CD14-positive monocyte (primary cell): ENCODE results near the gene GRID1. TPM values are rescaled to one million over a fixed set of nuclear protein-coding genes. Genes with fewer than 3 reads are reported as not detected.

Experiments used
- DNase-seq, 3 donors: peaks; one replicate each; pipeline ENCODE4 v3.0.0-alpha.2; 2011 to 2022
- H2AFZ ChIP-seq: 2 replicates; pipeline ENCODE4 v1.6.0; 2012; ENCODE audit warnings: mild to moderate bottlenecking, low read depth, low read length, inconsistent platforms; ENCODE audit not compliant: insufficient read depth, poor library complexity, severe bottlenecking
- H3K27ac ChIP-seq, 2 donors: 1 replicate in 1 of 2; 2 replicates in 1 of 2; pipeline ENCODE4 v1.5.1; 2012 to 2013; ENCODE audit warnings: low read length in 2 of 2, control low read depth in 1 of 2, inconsistent platforms in 1 of 2, low read depth in 1 of 2, mild to moderate bottlenecking in 1 of 2
- H3K27me3 ChIP-seq, 2 donors: one replicate each; pipeline versions ENCODE4 v1.6.0 to v1.6.1; 2011 to 2013; ENCODE audit warnings: low read length in 2 of 2; ENCODE audit not compliant: control insufficient read depth in 2 of 2, insufficient read depth in 2 of 2
- H3K36me3 ChIP-seq, 2 donors: replicated peaks in 1 of 2; 1 replicate in 1 of 2; 2 replicates in 1 of 2; pipeline versions ENCODE4 v1.5.1 to v1.6.1; 2012 to 2013; ENCODE audit warnings: low read length in 2 of 2, control low read depth in 1 of 2, inconsistent platforms in 1 of 2, mild to moderate bottlenecking in 1 of 2; ENCODE audit not compliant: insufficient read depth in 2 of 2, control insufficient read depth in 1 of 2
- H3K4me1 ChIP-seq, 2 donors: 1 replicate in 1 of 2; 2 replicates in 1 of 2; pipeline versions ENCODE4 v1.5.1 to v1.6.1; 2012 to 2013; ENCODE audit warnings: low read length in 2 of 2, control low read depth in 1 of 2, inconsistent platforms in 1 of 2, mild to moderate bottlenecking in 1 of 2, moderate library complexity in 1 of 2; ENCODE audit not compliant: insufficient read depth in 2 of 2, control insufficient read depth in 1 of 2
- H3K4me2 ChIP-seq: replicated peaks from 2 replicates; pipeline ENCODE3; 2012; ENCODE audit warnings: low read length, moderate library complexity, mild to moderate bottlenecking; ENCODE audit not compliant: poor library complexity, severe bottlenecking; ENCODE audit errors: extremely low read depth
- H3K4me3 ChIP-seq, 3 experiments: fragments of 200-600 bp in 1 of 3; sonication (generic) in 1 of 3; replicated peaks in 1 of 3; 1 replicate in 2 of 3; 2 replicates in 1 of 3; pipeline ENCODE4 v1.5.1; 2011 to 2013; ENCODE audit warnings: low read length in 3 of 3, mild to moderate bottlenecking in 3 of 3, control low read depth in 2 of 3, low read depth in 2 of 3, inconsistent platforms in 1 of 3, moderate library complexity in 1 of 3
- H3K79me2 ChIP-seq: 2 replicates; pipeline ENCODE4 v1.6.0; 2012; ENCODE audit warnings: mild to moderate bottlenecking, control low read depth, inconsistent platforms, low read length, moderate library complexity; ENCODE audit not compliant: insufficient read depth
- H3K9ac ChIP-seq: 2 replicates; pipeline ENCODE4 v1.6.0; 2017; ENCODE audit warnings: low read length, mild to moderate bottlenecking; ENCODE audit not compliant: insufficient read depth, poor library complexity, severe bottlenecking
- H3K9me3 ChIP-seq, 2 donors: replicated peaks in 1 of 2; 1 replicate in 1 of 2; 2 replicates in 1 of 2; pipeline versions ENCODE4 v1.5.1 to v1.6.1; 2012 to 2013; ENCODE audit warnings: low read length in 2 of 2, control low read depth in 1 of 2; ENCODE audit not compliant: control insufficient read depth in 1 of 2, insufficient read depth in 1 of 2
- H4K20me1 ChIP-seq: 2 replicates; pipeline ENCODE4 v1.6.0; 2012; ENCODE audit warnings: mild to moderate bottlenecking, low read length, control low read depth, moderate library complexity; ENCODE audit not compliant: insufficient read depth
- H3K27ac Mint-ChIP-seq, 7 donors: one replicate each; pipeline ENCODE4 v1.8.0; 2020; ENCODE audit warnings: mild to moderate bottlenecking in 7 of 7, mixed read lengths in 7 of 7, moderate library complexity in 6 of 7, inconsistent platforms in 2 of 7
- H3K27me3 Mint-ChIP-seq, 3 donors: one replicate each; pipeline ENCODE4 v1.8.0; 2021 to 2022; ENCODE audit warnings: low read depth in 3 of 3, mild to moderate bottlenecking in 3 of 3, mixed read lengths in 3 of 3, moderate library complexity in 3 of 3, inconsistent platforms in 1 of 3
- H3K36me3 Mint-ChIP-seq, 2 donors: one replicate each; pipeline ENCODE4 v1.8.0; 2020; ENCODE audit warnings: mixed read lengths in 2 of 2, inconsistent platforms in 1 of 2, mild to moderate bottlenecking in 1 of 2
- H3K4me1 Mint-ChIP-seq: one replicate; pipeline ENCODE4 v1.8.0; 2020; ENCODE audit warnings: mild to moderate bottlenecking, mixed read lengths
- H3K4me3 Mint-ChIP-seq, 2 donors: one replicate each; pipeline ENCODE4 v1.8.0; 2020; ENCODE audit warnings: mild to moderate bottlenecking in 2 of 2, mixed read lengths in 2 of 2, moderate library complexity in 1 of 2
- H3K9me3 Mint-ChIP-seq, 7 donors: one replicate each; pipeline ENCODE4 v1.8.0; 2020 to 2022; ENCODE audit warnings: mixed read lengths in 7 of 7, mild to moderate bottlenecking in 6 of 7, moderate library complexity in 6 of 7, inconsistent platforms in 2 of 7
- CTCF ChIP-seq: fragments of 200-600 bp; IDR thresholded peaks from one replicate; pipeline ENCODE4 v1.8.0; 2022; ENCODE audit warnings: antibody characterized with exemption, mild to moderate bottlenecking
- WGBS: methylation state at CpG from one replicate; pipeline ENCODE4 v1.1.5; 2013; ENCODE audit warnings: missing lambda C conversion rate; ENCODE audit not compliant: insufficient coverage; 5-methylcytosine and 5-hydroxymethylcytosine counted together
- intact Hi-C, 2 donors: fragments of 100-400 bp; cut with micrococcal nuclease; formaldehyde crosslinking; loops; one replicate each; pipeline versions ENCODE4 v1.15.0 to v1.15.1; 2023
- polyA plus RNA-seq, 3 donors: library from polyadenylated mRNA; depleted of rRNA in 1 of 3; unstranded in 2 of 3; stranded (reverse) in 1 of 3; fragments of 300-500 nt in 2 of 3; fragments of >200 nt in 1 of 3; fragmentation: Illumina TruSeq in 2 of 3; gene quantifications; 1 replicate in 2 of 3; 2 replicates in 1 of 3; pipeline ENCODE4 v1.2.3, GENCODE V29; 2012 to 2021

GRID1 gene
- polyA plus RNA-seq, 3 donors, result not detected

- WGBS, result 87% methylated on average over 4 of the region's 4 CpGs
- H3K4me1 Mint-ChIP-seq, result no peaks in the 10 kb centered on the region
- no peaks in the 10 kb centered on the region for H3K4me1 ChIP-seq
- H4K20me1 ChIP-seq, result no peaks in the 10 kb centered on the region
- H3K4me3 Mint-ChIP-seq, result no peak overlapping the region
- intact Hi-C loops, result no loop called here
- H3K79me2 ChIP-seq, result no peaks in the 10 kb centered on the region
- H3K4me3 ChIP-seq, result no peak overlapping the region
- H3K36me3 Mint-ChIP-seq, result no peaks in the 10 kb centered on the region
- H3K27me3 Mint-ChIP-seq, result peaks cover 2 to 6% (median 4%) of the 10 kb centered on the region in 3 donors
- no peak for TF ChIP-seq CTCF
- no peak overlapping the region for H2AFZ ChIP-seq
- DNase-seq, result no peak
- H3K27ac Mint-ChIP-seq, result no peak overlapping the region
- H3K27me3 ChIP-seq, result no peaks in the 10 kb centered on the region
- H3K9me3 Mint-ChIP-seq, result no peaks in the 10 kb centered on the region
- no peak overlapping the region for H3K9ac ChIP-seq
- H3K27ac ChIP-seq, result no peak overlapping the region
- H3K4me2 ChIP-seq, result no peak overlapping the region
- H3K36me3 ChIP-seq, result no peaks in the 10 kb centered on the region
- H3K9me3 ChIP-seq, result no peaks in the 10 kb centered on the region
These were observed 185.7 kb downstream of the GRID1 start for GRCh38 chr10:86180861-86181260.

GRCh38 chr10:86179961-86180360 lies 186.6 kb downstream of the GRID1 start:
- H3K4me3 ChIP-seq, result no peak overlapping the region
- Mint-ChIP-seq H3K9me3 (no peaks in the 10 kb centered on the region), H3K36me3 (no peaks in the 10 kb centered on the region), H3K27me3 (peaks cover 2 to 5% (median 4%) of the 10 kb centered on the region in 3 donors), H3K27ac (no peak overlapping the region), H3K4me1 (no peaks in the 10 kb centered on the region), H3K4me3 (no peak overlapping the region)
- H3K9ac ChIP-seq, result no peak overlapping the region
- H4K20me1 ChIP-seq, result no peaks in the 10 kb centered on the region
- no peak overlapping the region for H3K4me2 ChIP-seq
- no peaks in the 10 kb centered on the region for H3K27me3 ChIP-seq
- no peak overlapping the region for H2AFZ ChIP-seq
- DNase-seq, result no peak
- 94% methylated on average over 7 of the region's 7 CpGs for WGBS
- H3K4me1 ChIP-seq, result no peaks in the 10 kb centered on the region
- H3K9me3 ChIP-seq, result no peaks in the 10 kb centered on the region
- no peaks in the 10 kb centered on the region for H3K36me3 ChIP-seq
- H3K79me2 ChIP-seq, result no peaks in the 10 kb centered on the region
- H3K27ac ChIP-seq, result no peak overlapping the region
- intact Hi-C loops, result no loop called here
- TF ChIP-seq CTCF, result no peak
